Urinary bladder (tissue), 4 donors: ENCODE measurements around the gene ALX3. TPM values are rescaled to one million over a fixed set of nuclear protein-coding genes. Genes with fewer than 3 reads are reported as not detected.

Experiments used
- DNase-seq: peaks from one replicate; pipeline ENCODE4 v3.0.0-alpha.2; 2015; ENCODE audit errors: extremely low spot score
- H3K27ac ChIP-seq: one replicate; pipeline ENCODE4 v1.5.1; 2013; ENCODE audit warnings: low read depth, mild to moderate bottlenecking, moderate library complexity
- H3K36me3 ChIP-seq: one replicate; pipeline ENCODE4 v1.6.1; 2013; ENCODE audit warnings: mild to moderate bottlenecking, moderate library complexity; ENCODE audit not compliant: insufficient read depth
- H3K4me1 ChIP-seq: one replicate; pipeline ENCODE4 v1.6.1; 2013; ENCODE audit warnings: mild to moderate bottlenecking, moderate library complexity; ENCODE audit not compliant: insufficient read depth
- H3K4me3 ChIP-seq: one replicate; pipeline ENCODE4 v1.5.1; 2013; ENCODE audit warnings: low read depth, low read length
- WGBS: extraction: QIAGEN DNeasy Blood & Tissue Kit; methylation state at CpG from one replicate; pipeline ENCODE4 v1.1.7; 2013; 5-methylcytosine and 5-hydroxymethylcytosine counted together
- polyA plus RNA-seq: library from polyadenylated mRNA; stranded (reverse); fragments of 200-250 nt; gene quantifications from one replicate; pipeline ENCODE4 v1.2.3, GENCODE V29; 2013
- total RNA-seq: library from RNA; depleted of rRNA; stranded (reverse); fragments of >200 nt; gene quantifications from one replicate; pipeline ENCODE4 v1.2.3, GENCODE V29; 2014
- donor health status: healthy with polysubstance abuse.
- donor health status: healthy.

The ALX3 gene
- total and polyA plus RNA-seq, 2 donors = 0.15 to 0.21 TPM

DNA sequence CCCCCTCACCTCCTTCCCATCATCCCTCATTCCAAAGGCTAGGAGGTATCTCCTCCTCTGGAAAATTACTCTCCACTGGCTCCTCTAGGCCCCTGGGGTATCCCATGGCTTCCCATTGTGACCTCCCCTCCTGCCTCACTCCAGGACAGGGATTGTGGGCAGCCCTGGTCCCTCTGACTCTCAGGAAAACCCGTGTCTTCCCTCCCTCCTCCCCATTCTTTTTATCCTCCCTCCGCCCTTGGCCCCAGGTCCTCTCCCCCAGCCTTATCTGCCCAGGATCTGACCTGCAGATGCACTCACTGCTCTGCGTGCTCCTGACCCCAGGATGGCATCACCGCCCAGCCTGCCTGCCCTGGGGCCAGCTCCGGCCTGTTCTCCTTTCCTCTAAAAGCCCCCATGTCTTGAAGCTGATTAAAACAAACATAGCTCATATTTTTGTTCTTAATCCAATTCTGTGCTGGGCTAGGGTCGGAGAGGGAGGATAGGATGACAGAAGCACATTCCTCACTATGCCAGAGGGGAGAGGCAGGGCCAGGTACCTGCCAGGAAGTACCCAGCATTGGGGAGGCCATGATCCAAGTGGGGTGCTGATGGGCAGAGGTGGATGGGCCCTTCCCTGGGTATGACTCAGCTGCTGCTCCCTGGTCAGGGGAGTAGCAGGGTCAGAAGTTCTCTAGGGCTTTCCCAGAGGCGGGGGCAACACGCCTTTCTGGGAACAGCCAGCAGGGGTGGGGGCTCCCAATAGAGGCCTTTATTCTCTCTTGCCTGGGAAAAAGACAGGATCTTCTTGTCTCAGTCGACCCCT is 28.0 kb upstream of the ALX3 start:
- H3K4me3 ChIP-seq = no peak overlapping the region
- DNase-seq = no peak
- H3K4me1 ChIP-seq = no peaks in the 10 kb centered on the region
- H3K36me3 ChIP-seq = no peaks in the 10 kb centered on the region
- 71% methylated on average over 9 of the region's 9 CpGs for WGBS
- H3K27ac ChIP-seq = no peak overlapping the region

- Histone ChIP-seq H3K4me1 (no peaks in the 10 kb centered on the region), H3K36me3 (no peaks in the 10 kb centered on the region), H3K4me3 (no peak overlapping the region), H3K27ac (no peak overlapping the region)
- DNase-seq = no peak
- WGBS = 80% methylated on average over 11 of the region's 11 CpGs
Measured at GRCh38 chr1:110097507-110098221, 27.2 kb upstream of the ALX3 start.

DNA sequence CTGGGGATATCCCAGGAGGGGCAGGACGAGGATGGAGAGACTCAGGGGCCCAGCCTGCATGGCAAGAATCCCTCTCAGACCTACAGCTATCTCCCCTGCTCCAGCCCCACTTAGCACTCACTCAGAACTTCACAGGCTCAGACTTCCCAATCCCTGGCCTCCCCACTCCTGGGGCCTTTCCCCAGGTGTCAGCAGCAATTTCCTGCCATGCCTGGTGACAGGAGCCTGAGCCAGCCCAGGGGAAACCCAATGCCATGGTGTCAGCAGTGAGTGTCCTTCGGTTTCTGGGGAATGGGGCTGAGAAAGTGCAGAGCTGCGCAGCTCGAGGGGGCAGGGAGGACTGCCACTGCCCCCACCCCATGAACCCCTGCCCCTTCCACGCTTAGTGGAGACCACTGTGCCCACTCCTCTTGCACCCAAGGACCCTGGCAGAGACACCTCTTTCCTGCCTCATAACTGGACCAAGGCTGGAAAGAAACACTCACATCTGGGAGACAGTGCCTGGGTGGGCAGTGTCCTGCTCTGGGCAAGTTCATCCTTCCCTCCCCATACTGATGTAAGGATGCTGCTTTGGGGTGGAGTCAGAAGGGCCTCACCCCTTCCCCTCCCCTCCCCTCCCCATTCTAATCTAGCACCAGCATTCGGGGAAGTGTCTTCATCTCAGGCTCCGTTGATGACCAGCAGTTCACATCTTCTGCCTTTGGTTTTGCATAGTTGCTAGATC is 24.6 kb upstream of the ALX3 start:
- Histone ChIP-seq H3K36me3 (no peaks in the 10 kb centered on the region), H3K4me3 (no peak overlapping the region), H3K27ac (no peak overlapping the region), H3K4me1 (no peaks in the 10 kb centered on the region)
- DNase-seq = no peak
- WGBS = 51% methylated on average over 7 of the region's 7 CpGs

DNA sequence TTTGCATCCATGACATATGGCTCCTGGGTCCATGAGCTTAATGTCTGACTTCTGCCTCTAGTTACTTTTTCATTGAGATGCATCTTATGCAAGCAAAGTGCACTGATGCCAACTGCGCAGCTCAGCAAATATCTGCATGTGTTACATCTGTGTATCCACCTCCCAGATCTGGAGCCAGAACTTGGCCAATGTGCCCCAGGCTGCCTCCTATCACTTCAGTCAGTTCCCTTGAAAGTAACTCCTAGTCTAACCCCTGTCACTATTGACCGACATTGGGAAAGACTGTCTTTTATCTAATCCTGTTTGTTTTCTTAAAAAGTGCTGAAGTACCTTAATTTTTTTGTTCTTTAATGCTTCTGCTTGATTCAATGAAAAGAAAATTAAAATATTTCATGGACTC is 22.5 kb upstream of the ALX3 start:
- Histone ChIP-seq H3K4me1 (no peaks in the 10 kb centered on the region), H3K27ac (no peak overlapping the region), H3K4me3 (no peak overlapping the region), H3K36me3 (no peaks in the 10 kb centered on the region)
- DNase-seq = no peak
- WGBS = 87% methylated on average over 2 of the region's 2 CpGs

DNA sequence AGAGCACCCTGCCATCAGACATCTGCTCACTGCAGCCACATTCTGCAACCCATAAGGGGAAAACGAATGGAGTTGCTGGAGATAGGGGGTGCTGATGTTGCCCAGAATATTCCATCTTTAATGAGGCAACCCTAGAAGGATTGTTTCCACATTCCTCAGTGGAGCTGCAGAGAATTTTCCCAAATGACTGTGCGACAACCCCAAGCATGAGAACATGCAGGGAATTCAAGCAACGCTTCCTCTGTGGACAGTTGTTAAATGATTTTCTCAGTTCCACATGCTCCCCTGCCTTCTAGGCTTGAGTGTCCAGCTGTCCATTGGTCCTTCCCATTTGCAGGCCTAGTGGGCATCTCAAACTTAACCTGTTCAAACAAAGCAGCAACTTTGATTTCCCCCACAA is 21.3 kb upstream of the ALX3 start:
- no peak for DNase-seq
- WGBS = 48% methylated on average over 3 of the region's 3 CpGs

GRCh38 chr1:110091381-110091780 is 20.9 kb upstream of the ALX3 start:
- 55% methylated on average over 2 of the region's 2 CpGs for WGBS
- H3K27ac ChIP-seq = no peak overlapping the region

More for the DNA sequence above, 21.3 kb upstream of the ALX3 start:
- Histone ChIP-seq H3K4me1 (no peaks in the 10 kb centered on the region), H3K4me3 (no peak overlapping the region), H3K27ac (no peak overlapping the region), H3K36me3 (no peaks in the 10 kb centered on the region)

DNA sequence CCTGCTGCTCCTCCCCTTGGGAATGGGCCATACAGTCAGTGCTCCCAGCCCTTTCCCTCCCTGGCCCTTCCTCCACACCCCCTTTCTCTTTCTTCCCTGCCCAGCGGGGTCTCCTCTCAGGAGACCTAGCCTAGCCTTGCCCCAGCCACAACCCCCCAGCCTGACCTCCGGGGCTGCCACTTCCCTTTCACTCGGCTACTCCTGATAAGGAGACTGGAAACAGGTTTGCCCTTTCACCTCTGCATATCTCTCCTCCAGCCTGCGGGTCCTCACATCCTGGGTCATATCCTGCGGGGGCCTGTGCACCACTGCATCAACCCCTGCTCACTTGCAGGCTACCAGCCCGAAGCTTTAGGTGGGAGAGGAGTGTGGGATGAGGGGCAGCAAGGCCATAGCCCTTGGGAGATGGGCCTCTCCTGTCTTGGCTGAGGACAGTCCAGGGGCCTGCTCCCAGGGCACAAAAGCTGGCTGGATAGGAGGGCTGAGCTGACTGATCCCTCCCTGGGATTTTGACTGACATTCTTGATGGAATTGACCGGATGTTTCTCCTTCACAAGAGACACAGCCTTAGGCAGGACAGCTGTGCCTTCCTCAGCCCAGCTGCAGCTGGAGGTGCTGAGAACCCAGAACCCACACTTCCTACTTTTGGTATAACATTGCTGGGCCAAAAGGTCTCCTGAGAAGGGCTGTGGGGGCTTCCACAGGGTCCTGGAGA is 19.2 kb upstream of the ALX3 start:
- Histone ChIP-seq H3K27ac (no peak overlapping the region), H3K4me3 (no peak overlapping the region), H3K4me1 (no peaks in the 10 kb centered on the region), H3K36me3 (no peaks in the 10 kb centered on the region)
- DNase-seq = no peak
- 51% methylated on average over 7 of the region's 7 CpGs for WGBS

More at GRCh38 chr1:110091381-110091780, 20.9 kb upstream of the ALX3 start:
- no peak for DNase-seq
- Histone ChIP-seq H3K4me1 (no peaks in the 10 kb centered on the region), H3K36me3 (no peaks in the 10 kb centered on the region), H3K4me3 (no peak overlapping the region)

GRCh38 chr1:110088739-110089316 is 18.4 kb upstream of the ALX3 start:
- WGBS = 78% methylated on average over 10 of the region's 10 CpGs
- DNase-seq = no peak
- no peak overlapping the region for H3K27ac ChIP-seq

GRCh38 chr1:110087812-110088738 is 17.6 kb upstream of the ALX3 start:
- 53% methylated on average over 15 of the region's 15 CpGs for WGBS
- DNase-seq = no peak
- no peaks in the 10 kb centered on the region for H3K36me3 ChIP-seq
- no peak overlapping the region for H3K4me3 ChIP-seq
- no peak overlapping the region for H3K27ac ChIP-seq
- H3K4me1 ChIP-seq = no peaks in the 10 kb centered on the region

More at GRCh38 chr1:110088739-110089316, 18.4 kb upstream of the ALX3 start:
- H3K36me3 ChIP-seq = no peaks in the 10 kb centered on the region
- H3K4me1 ChIP-seq = no peaks in the 10 kb centered on the region
- no peak overlapping the region for H3K4me3 ChIP-seq

DNA sequence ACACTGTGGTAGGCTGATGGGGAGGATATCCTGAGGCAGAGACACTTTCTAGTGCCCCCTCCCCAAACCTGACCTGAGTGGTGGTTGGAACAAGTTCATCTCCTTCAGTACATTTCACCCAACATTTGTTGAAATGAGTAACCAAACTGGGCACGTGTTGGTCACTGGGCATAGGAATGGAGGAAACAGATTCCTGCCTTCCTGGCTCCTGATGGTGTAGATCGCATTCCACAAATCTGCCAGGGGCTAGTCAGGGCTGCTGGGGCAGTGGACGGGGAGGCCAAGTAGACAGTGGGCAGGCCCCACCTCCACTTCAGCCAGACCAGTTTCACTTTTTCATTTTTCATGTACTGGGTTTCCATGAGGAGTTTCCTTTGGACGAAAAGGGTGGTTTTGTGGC is 16.5 kb upstream of the ALX3 start:
- H3K36me3 ChIP-seq = no peaks in the 10 kb centered on the region
- H3K4me1 ChIP-seq = no peaks in the 10 kb centered on the region
- 75% methylated on average over 4 of the region's 4 CpGs for WGBS
- no peak for DNase-seq
- H3K4me3 ChIP-seq = no peak overlapping the region
- H3K27ac ChIP-seq = no peak overlapping the region

DNA sequence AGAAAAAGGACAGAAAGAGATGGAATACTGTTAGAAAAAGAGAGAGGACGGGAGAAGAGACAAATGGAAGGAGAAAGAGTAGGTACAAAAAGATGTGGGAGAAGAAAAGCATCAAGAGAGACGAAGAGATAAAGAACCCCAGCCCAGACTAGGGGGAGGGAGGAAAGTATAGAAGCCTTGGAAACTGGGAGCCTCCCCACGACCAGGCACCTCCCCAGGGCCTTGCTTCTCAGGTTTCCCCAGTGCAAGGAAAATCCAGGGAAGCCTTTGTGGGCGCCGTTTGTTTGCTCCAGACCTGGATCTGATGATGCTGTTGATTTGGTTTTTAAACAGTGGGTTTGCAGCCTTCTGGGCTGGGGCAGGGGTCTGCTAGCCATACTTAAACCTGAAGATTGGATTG is 15.2 kb upstream of the ALX3 start:
- 82% methylated on average over 5 of the region's 5 CpGs for WGBS
- H3K4me1 ChIP-seq = no peaks in the 10 kb centered on the region
- H3K27ac ChIP-seq = no peak overlapping the region
- no peak for DNase-seq
- no peak overlapping the region for H3K4me3 ChIP-seq
- no peaks in the 10 kb centered on the region for H3K36me3 ChIP-seq
